HL-60 (cell line): Measurements from ENCODE around the gene LRRC4B.

Source experiments
- GABPA ChIP-seq: IDR thresholded peaks from 2 replicates; pipeline ENCODE4 v1.6.1; 2012; ENCODE audit warnings: low read depth
- POLR2AphosphoS5 ChIP-seq: IDR thresholded peaks from 2 replicates; pipeline ENCODE4 v1.6.1; 2012; ENCODE audit warnings: low read depth
- SPI1 ChIP-seq: IDR thresholded peaks from 2 replicates; pipeline ENCODE4 v1.6.1; 2012; ENCODE audit warnings: low read depth, mild to moderate bottlenecking, borderline replicate concordance
- TF ChIP-seq, protein P1 (sequence below): IDR thresholded peaks from one replicate; pipeline ENCODE4 v1.5.1; 2011; ENCODE audit warnings: low read length, control low read depth, inconsistent platforms; ENCODE audit not compliant: insufficient read depth
- TF ChIP-seq, protein P2 (sequence below): IDR thresholded peaks from 2 replicates; pipeline ENCODE4 v1.6.1; 2012; ENCODE audit warnings: low read depth; ENCODE audit not compliant: insufficient replicate concordance

DNA sequence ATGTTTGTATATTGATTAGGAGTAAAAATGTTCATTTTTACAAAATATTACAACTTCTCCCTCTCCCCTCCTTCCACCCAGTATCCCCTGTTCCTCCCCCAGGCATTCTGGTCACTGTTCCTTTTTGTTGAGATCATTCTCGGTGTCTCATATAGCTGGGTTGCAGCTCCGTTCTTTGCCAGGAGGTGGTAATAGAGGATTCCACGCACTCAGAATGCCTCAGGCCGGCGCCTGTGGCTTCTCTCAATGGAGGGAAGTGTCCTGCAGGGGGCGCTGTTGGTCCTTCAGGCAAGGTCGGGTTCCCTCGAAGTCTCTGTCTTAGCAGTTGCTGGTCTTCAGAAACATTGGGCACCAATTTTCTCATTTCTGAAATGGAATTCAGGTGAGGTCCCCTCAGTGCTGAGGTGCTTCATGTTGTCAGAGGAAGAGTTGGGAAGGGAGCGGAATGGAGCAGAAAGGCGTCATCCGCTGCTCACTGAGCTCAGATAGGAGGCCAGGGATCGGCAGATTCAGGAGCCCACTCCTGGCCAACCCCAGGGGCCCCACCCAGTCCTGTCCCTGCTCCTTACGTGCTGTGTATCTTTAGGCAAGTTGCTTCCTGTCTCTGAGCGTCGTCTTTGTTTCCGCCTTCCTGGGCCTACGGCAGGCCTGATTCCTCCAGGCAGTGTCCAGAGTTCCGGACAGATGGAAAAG, 81.3 kb downstream of the LRRC4B start:
- TF ChIP-seq, protein P1, sequence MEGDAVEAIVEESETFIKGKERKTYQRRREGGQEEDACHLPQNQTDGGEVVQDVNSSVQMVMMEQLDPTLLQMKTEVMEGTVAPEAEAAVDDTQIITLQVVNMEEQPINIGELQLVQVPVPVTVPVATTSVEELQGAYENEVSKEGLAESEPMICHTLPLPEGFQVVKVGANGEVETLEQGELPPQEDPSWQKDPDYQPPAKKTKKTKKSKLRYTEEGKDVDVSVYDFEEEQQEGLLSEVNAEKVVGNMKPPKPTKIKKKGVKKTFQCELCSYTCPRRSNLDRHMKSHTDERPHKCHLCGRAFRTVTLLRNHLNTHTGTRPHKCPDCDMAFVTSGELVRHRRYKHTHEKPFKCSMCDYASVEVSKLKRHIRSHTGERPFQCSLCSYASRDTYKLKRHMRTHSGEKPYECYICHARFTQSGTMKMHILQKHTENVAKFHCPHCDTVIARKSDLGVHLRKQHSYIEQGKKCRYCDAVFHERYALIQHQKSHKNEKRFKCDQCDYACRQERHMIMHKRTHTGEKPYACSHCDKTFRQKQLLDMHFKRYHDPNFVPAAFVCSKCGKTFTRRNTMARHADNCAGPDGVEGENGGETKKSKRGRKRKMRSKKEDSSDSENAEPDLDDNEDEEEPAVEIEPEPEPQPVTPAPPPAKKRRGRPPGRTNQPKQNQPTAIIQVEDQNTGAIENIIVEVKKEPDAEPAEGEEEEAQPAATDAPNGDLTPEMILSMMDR: no peak
- TF ChIP-seq, protein P2, sequence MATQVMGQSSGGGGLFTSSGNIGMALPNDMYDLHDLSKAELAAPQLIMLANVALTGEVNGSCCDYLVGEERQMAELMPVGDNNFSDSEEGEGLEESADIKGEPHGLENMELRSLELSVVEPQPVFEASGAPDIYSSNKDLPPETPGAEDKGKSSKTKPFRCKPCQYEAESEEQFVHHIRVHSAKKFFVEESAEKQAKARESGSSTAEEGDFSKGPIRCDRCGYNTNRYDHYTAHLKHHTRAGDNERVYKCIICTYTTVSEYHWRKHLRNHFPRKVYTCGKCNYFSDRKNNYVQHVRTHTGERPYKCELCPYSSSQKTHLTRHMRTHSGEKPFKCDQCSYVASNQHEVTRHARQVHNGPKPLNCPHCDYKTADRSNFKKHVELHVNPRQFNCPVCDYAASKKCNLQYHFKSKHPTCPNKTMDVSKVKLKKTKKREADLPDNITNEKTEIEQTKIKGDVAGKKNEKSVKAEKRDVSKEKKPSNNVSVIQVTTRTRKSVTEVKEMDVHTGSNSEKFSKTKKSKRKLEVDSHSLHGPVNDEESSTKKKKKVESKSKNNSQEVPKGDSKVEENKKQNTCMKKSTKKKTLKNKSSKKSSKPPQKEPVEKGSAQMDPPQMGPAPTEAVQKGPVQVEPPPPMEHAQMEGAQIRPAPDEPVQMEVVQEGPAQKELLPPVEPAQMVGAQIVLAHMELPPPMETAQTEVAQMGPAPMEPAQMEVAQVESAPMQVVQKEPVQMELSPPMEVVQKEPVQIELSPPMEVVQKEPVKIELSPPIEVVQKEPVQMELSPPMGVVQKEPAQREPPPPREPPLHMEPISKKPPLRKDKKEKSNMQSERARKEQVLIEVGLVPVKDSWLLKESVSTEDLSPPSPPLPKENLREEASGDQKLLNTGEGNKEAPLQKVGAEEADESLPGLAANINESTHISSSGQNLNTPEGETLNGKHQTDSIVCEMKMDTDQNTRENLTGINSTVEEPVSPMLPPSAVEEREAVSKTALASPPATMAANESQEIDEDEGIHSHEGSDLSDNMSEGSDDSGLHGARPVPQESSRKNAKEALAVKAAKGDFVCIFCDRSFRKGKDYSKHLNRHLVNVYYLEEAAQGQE: no peak
- TF ChIP-seq POLR2AphosphoS5: no peak
- no peak for TF ChIP-seq GABPA
- TF ChIP-seq SPI1: no peak
